ENCODE results near the gene CARD11. TPM values are rescaled to one million over a fixed set of nuclear protein-coding genes. Genes with fewer than 3 reads are reported as not detected.

Gene CARD11
- total RNA-seq, 2 experiments from 2014 or later = 98.3 to 103 TPM

DNA sequence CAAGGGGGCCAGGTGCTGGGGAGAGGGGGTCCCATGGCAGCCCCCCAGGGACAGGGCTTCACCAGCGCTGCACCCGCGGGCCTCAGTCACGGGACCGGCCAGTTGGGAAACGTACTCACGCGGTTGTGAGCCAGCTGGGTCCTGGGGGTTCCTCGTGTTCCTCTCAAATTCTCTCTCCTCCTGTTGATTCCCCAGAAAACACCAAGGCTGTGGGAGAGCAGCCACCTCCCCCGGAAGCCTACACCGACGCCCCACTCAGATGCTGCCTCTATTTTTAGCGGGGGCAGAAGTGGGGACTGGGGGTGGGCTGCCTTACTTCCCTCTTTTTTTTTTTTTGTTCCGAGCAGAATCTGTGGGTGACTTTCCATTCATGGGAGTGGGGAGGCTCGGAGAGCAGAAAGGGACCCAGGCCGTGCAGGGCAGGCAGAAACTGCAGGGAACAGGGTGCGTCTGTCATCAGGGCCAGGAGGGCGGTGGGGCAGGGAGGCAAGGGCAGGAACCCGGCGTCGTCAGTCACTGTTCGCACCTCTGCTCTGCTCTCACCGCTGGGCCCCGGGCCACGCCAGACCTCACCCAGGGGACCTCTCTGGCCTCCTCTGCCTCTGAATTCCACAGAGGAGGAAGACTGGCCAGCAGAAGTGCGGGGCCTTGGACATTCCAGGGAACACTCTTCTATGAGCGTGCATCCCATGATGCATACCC is 63.1 kb downstream of the CARD11 start:
- DNase-seq = peak; percentile 66
- Mint-ChIP-seq H3K9me3 (no peaks in the 10 kb centered on the region), H3K4me3 (peak overlapping the region; percentile 78), H3K36me3 (ENCODE audit: low read depth) (peaks cover 52% of the 10 kb centered on the region), H3K27me3 (no peaks in the 10 kb centered on the region), H3K27ac (peak overlapping the region; percentile 93), H3K4me1 (ENCODE audit: low read depth) (peaks cover 76% of the 10 kb centered on the region)
- ChIA-PET CTCF (interaction anchor here (0.6 to 1.1 kb wide), 3 partner anchors 9 to 85 kb away, joined by 4 to 5 read pairs (median 4); no protein-coding TSS in a partner anchor), POLR2A (interaction anchor here (1.1 to 2.9 kb wide), 3 partner anchors 15 to 26 kb away, joined by 3 to 19 read pairs (median 3); no protein-coding TSS in a partner anchor)
- no peak for ATAC-seq
- intact Hi-C loops (cut with micrococcal nuclease) = loop anchor here (10.0 kb wide), 1 partner anchor 84 kb away; no protein-coding TSS in a partner anchor
- TF ChIP-seq, protein P1, sequence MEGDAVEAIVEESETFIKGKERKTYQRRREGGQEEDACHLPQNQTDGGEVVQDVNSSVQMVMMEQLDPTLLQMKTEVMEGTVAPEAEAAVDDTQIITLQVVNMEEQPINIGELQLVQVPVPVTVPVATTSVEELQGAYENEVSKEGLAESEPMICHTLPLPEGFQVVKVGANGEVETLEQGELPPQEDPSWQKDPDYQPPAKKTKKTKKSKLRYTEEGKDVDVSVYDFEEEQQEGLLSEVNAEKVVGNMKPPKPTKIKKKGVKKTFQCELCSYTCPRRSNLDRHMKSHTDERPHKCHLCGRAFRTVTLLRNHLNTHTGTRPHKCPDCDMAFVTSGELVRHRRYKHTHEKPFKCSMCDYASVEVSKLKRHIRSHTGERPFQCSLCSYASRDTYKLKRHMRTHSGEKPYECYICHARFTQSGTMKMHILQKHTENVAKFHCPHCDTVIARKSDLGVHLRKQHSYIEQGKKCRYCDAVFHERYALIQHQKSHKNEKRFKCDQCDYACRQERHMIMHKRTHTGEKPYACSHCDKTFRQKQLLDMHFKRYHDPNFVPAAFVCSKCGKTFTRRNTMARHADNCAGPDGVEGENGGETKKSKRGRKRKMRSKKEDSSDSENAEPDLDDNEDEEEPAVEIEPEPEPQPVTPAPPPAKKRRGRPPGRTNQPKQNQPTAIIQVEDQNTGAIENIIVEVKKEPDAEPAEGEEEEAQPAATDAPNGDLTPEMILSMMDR (IDR thresholded peaks at IDR 0.05) = no peak

DNA sequence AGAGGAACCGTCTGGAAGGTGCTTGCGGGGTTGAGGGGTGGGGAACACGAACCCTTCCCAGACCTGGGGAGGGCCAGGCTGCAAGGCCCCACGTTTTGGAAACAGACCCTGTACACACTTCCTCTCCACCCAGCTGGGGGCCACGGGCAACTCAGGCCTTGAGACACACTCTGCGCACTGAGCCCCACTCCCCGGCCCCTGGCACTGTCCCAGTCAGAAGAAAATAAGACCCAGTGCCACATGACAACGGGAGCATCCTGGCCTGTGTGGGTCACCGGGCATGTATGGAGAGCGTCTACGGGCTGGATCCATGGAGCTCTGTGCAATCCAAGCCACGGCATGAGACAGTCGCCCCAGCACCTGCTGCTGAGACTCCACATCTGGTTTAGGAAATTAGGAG is 63.7 kb downstream of the CARD11 start:
- DNase-seq (no peak), ATAC-seq (no peak)
- H3K36me3 Mint-ChIP-seq (ENCODE audit: low read depth) = peaks cover 52% of the 10 kb centered on the region
- H3K27ac Mint-ChIP-seq = peak overlapping the region; percentile 93
- POLR2A ChIA-PET = interaction anchor here (1.0 to 2.9 kb wide), 5 partner anchors 14 to 84 kb away, joined by 3 to 19 read pairs (median 3); no protein-coding TSS in a partner anchor
- CTCF ChIA-PET = interaction anchor here (0.6 to 1.1 kb wide), 2 partner anchors 9 to 85 kb away, joined by 4 read pairs; no protein-coding TSS in a partner anchor
- H3K4me1 Mint-ChIP-seq (ENCODE audit: low read depth) = peaks cover 75% of the 10 kb centered on the region
- TF ChIP-seq, protein P1 (IDR thresholded peaks at IDR 0.05) = no peak
- intact Hi-C loops (cut with micrococcal nuclease) = loop anchor here (5.0 to 10.0 kb wide), 2 partner anchors 62 to 85 kb away; partner anchors contain the start of gene CARD11
- H3K4me3 Mint-ChIP-seq = peak overlapping the region; percentile 78
- H3K9me3 Mint-ChIP-seq = no peaks in the 10 kb centered on the region
- no peaks in the 10 kb centered on the region for H3K27me3 Mint-ChIP-seq

DNA sequence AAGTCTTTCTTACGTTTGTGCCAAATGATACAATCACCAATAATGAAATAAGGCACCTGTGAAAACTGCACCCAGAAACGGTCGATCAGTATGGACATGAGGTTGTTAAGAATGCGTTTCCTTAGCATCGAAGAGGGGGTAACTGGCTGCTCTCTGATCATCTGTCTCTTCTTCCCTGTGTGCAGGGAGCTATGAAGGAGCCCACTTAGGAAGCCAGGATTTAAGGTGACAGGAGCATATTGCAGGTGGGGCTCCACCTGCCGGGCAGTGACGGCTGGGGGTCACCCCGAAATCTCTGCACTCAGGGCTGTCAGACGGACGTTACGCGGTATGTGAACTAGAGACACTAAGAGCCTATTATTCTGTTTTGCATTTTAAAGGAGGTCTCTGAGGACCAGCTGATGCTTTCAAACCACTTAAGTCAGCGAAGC is 64.5 kb downstream of the CARD11 start:
- DNase-seq = peak; percentile 44
- POLR2A ChIA-PET = interaction anchor here (0.7 to 2.9 kb wide), 6 partner anchors 13 to 85 kb away, joined by 3 to 19 read pairs (median 3); no protein-coding TSS in a partner anchor
- peak; percentile 4 for ATAC-seq

DNA sequence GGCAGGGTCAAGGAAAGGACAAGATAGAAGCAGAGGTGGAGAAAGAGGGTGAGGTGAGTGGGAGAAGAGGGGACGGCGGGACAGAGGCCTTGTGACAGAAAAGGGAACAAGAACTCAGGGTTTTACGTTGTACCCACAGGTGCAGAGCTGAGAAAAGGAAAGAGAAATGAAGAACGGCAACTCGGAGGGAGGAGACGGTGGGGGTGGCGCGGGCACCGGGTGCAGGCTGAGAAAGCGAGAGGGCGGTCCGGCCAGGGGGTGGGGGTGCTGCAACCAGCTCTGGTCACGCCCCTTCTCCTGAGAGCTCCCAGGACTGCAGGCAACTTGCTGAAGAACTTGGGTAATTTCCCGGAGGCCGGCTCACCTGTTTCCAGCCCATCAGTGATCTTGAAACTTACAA is 65.3 kb downstream of the CARD11 start:
- CTCF ChIA-PET = interaction anchor here (1.0 to 1.2 kb wide), 3 partner anchors 13 to 85 kb away, joined by 3 read pairs; no protein-coding TSS in a partner anchor
- Mint-ChIP-seq H3K4me3 (peak overlapping the region; percentile 78), H3K27me3 (no peaks in the 10 kb centered on the region), H3K4me1 (ENCODE audit: low read depth) (peaks cover 67% of the 10 kb centered on the region), H3K27ac (peak overlapping the region; percentile 93), H3K9me3 (no peaks in the 10 kb centered on the region), H3K36me3 (ENCODE audit: low read depth) (peaks cover 51% of the 10 kb centered on the region)
- intact Hi-C loops (cut with micrococcal nuclease) = loop anchor here (5.0 kb wide), 1 partner anchor 64 kb away; the partner anchor contains the start of gene CARD11
- DNase-seq (peak; percentile 98), ATAC-seq (peak; percentile 87)
- TF ChIP-seq, protein P1 (IDR thresholded peaks at IDR 0.05) = no peak
- POLR2A ChIA-PET = interaction anchor here (0.7 to 2.9 kb wide), 5 partner anchors 12 to 87 kb away, joined by 3 to 19 read pairs (median 4); no protein-coding TSS in a partner anchor

More for the DNA sequence above, 64.5 kb downstream of the CARD11 start:
- H3K9me3 Mint-ChIP-seq = no peaks in the 10 kb centered on the region
- H3K4me1 Mint-ChIP-seq (ENCODE audit: low read depth) = peaks cover 71% of the 10 kb centered on the region
- H3K36me3 Mint-ChIP-seq (ENCODE audit: low read depth) = peaks cover 55% of the 10 kb centered on the region
- H3K4me3 Mint-ChIP-seq = peak overlapping the region; percentile 78
- peak overlapping the region; percentile 93 for H3K27ac Mint-ChIP-seq
- TF ChIP-seq, protein P1 (IDR thresholded peaks at IDR 0.05) = no peak
- CTCF ChIA-PET = interaction anchor here (1.1 kb wide), 1 partner anchor 86 kb away, joined by 4 read pairs; no protein-coding TSS in a partner anchor
- H3K27me3 Mint-ChIP-seq = no peaks in the 10 kb centered on the region
- intact Hi-C loops (cut with micrococcal nuclease) = loop anchor here (5.0 kb wide), 1 partner anchor 63 kb away; the partner anchor contains the start of gene CARD11
